Superior temporal gyrus (tissue), 1 donor: ENCODE data around the gene BCL2L2.
A peak's percentile ranks its signal among the peaks of the same experiment; 100 is the strongest.
"Not testable (repeated sequence)": the region's sequence is repeated elsewhere in the genome, so short reads cannot be mapped to it uniquely, and the experiment has no call there.

Experiments
- DNase-seq: peaks from one replicate; pipeline ENCODE4 v3.0.0-alpha.2; 2016; ENCODE audit errors: extremely low spot score

The BCL2L2 gene

DNA sequence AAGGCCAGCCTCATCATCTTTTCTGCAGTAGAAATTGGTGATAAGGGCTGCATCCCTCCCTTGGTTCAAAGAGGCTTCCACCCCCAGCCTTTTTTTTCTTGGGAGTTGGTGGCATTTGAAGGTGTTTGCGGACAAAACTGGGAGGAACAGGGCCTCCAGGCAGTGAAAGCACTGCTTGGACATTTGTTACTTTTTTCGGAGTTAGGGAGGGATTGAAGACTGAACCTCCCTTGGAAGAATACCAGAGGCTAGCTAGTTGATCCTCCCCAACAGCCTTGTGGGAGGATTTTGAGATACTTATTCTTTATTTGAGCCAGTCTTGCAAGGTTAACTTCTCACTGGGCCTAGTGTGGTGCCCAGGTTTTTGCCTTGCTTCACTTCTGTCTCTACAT, 17.8 kb downstream of the BCL2L2 start:
- DNase-seq, result no peak

DNA sequence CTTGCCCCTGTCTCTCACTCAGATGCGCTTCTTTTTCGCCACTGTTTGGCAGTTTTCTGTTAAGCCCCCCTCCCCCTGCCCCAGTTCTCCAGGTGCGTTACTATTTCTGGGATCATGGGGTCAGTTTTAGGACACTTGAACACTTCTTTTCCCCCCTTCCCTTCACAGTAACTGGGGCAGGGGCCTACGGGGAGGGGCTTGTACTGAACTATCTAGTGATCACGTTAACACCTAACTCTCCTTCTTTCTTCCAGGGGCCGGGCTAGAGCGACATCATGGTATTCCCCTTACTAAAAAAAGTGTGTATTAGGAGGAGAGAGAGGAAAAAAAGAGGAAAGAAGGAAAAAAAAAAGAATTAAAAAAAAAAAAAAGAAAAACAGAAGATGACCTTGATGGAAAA, 18.4 kb downstream of the BCL2L2 start:
- DNase-seq, result no peak

DNA sequence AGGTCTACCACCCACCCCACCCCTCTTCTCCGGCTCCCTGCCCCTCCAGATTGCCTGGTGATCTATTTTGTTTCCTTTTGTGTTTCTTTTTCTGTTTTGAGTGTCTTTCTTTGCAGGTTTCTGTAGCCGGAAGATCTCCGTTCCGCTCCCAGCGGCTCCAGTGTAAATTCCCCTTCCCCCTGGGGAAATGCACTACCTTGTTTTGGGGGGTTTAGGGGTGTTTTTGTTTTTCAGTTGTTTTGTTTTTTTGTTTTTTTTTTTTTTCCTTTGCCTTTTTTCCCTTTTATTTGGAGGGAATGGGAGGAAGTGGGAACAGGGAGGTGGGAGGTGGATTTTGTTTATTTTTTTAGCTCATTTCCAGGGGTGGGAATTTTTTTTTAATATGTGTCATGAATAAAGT, 19.1 kb downstream of the BCL2L2 start:
- not testable (repeated sequence) for DNase-seq

DNA sequence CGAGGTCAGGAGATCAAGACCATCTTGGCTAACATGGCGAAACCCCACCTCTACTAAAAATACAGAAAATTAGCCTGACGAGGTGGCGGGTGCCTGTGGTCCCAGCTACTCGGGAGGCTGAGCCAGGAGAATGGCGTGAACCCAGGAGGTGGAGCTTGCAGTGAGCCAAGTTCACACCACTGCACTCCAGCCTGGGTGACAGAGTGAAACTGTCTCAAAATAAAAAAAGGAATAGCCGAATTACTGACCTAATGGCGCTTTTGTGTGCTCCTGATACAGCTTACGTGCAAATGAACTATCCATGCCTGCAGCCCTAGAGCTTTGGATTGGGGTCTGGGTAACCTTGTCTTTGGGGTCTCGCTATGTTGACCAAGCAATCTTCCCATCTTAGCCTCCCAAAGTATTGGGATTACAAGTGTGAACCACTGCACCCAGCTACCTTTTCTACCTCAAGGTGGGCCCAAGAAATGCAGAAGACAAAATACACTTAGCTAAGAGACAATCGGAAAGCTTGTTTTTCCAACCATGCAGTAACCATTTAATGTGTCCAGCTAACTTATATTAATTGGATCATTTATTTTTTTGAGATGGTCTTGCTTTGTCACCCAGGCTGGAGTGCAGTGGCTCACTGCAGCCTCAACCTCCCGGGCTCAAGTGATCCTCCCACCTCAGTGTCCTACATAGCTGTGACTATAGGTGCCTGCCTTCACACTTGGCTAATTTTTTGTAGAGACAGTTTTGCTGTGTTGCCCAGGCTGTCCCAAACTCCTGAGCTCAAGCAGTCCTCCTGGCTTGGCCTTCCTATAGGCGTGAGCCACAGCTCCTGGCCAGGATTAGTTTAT, 20.1 kb downstream of the BCL2L2 start:
- no peak for DNase-seq

DNA sequence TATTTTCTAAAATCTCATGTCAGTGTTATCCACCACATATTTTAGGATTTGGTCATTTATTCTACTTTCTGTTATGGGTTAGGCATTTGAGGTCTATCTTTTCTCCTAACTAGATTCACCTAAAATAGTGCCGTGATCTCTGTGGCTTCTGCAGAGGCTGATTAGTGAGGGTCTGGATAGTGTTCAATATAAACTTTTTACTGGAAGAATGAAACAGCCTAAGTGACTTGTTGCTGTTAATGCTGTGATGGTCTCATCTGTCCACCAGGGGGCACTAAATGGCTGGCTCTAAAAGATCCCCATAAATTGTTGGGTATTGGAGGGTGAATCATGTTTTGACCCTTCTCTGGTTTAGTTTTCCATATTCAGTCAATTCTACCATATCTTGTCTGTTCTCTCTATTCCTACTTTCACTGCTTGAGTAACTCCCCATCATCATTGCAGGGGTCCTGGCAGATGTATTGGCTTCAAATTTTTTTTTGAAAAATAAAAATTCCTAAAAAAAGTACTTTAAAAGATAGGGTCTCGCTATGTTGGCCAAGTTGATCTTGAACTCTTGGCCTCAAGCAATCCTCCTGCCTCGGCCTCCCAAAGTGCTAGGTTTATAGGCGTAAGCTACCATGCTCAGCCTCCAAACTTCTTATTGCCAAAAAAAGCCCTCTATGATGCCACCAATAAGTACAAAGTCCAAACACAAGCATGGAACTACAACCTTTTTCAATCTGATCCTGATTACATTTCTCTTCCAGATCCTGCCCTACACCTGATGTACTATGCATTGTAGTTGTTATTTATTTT, 21.5 kb downstream of the BCL2L2 start:
- peak; percentile 96 for DNase-seq

DNA sequence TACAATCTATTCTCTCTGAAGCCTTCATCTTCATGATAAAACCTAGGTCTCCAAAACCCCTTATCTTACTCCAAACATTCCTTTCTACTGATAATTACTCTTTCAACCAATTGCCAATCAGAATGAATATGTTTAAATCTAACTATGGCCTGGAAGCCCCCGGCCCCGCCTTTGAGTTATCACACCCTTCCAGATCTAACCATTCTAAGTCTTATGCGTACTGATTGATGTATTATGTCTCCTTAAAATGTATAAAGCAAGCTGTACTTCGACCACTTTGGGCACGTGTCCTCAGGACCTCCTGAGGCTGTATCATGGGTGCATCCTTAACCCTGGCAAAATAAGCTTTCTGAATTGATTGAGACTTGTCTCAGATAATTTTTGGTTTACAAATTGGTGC, 29.0 kb downstream of the BCL2L2 start:
- DNase-seq, result no peak

DNA sequence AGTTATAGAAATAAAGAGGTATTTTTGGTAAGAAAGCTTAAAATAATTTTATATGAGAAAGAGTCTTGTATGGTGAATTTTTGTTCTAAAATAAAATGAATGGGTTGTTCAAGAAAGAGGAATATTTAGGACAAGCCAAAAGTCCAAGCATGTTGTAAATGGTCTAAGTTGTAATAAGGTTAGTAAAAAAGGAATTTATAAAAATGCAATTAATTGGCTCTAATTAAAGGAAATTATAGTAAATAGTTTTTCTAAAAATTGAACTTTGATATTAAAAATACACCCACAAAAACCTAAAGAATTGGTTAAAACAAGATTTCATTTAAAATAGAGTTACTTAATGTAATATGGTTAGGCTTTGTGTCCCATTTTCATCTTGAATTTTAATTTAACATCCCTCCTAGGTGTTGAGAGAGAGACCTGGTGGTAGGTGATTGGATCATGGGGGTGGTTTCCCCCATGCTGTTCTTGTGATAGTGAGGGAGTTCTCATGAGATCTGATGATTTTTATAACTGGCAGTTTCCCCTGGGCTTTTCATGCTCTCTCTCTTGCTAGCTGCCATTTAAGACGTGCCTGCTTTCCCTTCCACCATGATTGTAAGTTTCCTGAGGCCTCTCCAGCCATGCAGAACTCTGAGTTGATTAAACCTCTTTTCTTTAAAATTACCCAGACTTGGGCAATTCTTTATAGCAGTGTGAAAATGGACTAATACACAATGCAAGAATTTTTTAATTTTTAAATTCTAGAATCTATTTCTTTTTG, 33.1 kb downstream of the BCL2L2 start:
- DNase-seq, result no peak

DNA sequence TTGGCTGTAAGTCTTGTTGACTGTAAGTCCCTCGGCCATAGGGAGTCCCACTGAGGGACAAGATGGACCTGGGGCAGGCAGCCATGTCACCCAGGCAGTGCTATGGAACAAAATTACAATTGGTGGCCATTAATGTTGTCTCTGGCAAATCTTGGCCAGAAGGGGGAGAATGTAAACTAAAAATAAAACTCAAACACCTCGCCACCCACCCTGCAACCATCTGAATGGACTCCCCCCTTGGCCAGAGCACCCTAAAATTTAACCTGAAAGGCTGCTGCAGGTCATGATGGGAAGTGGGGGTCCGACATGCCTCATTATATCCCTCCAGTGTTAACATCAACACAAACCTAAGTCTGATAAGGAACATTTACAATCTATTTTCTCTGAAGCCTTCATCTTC, 37.8 kb downstream of the BCL2L2 start:
- DNase-seq, result no peak

DNA sequence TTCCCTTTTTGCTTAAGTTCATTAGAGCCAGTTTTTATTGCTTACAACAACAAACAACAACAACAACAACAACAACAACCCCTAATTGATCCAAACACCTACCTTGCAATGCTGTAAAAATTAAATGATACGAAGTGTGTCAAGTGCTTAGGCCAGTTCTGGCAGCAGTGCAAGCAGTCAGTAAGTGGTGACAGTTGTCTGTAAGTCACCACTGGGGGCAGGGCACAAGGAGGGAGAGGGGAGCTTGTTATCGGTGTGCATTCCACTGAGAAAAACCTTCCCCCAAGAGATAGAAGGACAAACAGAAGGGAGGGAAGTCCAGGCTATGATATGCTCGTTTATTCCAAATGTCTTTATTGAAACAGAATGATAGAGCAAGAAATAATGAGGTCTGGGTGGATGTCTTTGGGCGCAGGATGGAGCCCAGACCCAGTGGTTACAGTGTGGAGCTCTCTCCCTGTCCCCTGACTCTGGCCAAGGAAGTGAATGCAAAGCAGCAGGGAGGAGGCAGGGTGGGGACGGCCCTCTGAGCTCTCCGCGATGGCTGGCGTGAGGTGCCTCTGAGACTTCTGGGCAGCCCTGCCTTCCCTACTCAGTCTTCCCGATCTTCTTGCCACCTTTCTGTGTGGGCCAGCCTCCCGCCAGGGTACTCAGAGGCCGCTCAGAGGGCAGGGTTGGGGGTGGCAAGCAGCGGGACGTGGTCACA, 39.5 kb downstream of the BCL2L2 start:
- no peak for DNase-seq

DNA sequence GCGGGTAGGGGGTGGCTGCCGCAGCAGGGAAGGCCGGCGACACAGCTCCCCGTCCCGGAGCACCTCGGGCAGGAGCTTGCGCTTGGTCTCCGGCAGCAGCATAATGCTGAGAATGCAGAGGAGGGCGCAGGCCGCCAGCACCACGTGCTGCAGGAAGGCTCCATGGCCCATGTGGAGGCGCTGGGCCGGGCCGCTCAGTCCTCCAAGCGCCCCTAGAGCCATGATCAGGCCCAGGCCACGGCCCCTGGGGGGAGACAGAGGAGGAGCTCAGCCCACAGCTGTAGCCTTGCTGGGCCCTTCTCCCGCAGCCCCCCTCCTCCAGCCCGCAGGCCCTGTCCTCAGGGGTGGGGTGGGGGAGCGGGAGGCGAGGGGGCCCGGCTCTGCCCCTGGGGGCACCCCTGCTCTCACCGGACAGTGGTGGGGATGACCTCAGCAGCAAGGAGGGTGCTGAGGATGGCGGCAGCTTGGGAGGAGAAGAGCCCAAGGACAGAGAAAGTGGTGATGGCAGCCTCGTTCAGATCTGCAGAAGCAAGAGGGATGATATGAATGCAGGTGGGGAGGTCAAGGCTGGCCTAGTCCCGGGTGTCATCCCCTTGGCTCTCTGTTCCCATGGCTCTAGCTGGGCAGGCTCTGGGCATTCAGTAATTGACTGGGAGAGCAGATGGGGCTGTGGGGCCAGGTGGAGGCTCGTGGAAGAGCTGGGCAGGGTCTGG, 40.2 kb downstream of the BCL2L2 start:
- no peak for DNase-seq

DNA sequence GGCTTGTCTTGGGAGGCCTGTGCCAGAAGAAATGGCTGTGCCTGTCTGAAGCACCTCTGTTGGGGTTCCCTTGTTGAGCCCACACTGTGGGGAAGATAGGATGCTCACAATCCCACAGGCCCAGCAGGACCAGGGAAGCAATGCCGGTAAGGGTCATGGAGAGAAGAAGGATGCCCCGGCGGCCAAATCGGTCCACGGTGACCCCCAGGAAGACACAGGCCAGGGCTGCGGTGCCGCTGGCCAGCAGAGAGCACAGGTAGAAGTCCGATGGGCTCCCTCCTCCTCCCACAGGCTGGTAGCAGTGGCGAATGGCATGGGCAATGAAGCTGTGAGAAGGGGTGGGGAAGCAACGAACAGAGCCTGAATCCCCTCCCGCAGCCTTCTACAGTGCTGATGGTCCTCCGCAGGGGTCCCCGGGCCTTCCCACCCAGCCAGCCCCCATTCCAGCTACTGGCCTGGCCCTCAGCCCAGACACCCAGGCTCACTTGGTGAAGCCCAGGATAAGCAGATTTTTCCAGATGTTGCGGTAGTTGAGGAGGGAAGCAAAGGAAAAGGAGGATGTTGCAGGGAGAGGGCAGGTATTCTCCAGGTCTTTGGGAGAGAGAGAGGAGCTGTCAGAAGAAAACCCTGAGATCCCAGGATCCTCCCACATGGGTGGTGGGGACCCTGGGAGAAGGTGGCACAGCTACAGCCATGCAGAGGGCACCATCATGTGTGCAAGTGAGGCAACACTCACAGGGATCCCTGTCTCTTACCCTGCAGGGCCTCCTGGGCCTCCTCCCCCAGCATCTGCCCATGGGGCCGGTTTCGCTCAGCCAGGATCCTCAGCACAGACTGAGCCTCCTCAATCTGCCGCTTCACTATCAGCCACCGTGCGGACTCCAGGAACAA, 41.0 kb downstream of the BCL2L2 start:
- no peak for DNase-seq

DNA sequence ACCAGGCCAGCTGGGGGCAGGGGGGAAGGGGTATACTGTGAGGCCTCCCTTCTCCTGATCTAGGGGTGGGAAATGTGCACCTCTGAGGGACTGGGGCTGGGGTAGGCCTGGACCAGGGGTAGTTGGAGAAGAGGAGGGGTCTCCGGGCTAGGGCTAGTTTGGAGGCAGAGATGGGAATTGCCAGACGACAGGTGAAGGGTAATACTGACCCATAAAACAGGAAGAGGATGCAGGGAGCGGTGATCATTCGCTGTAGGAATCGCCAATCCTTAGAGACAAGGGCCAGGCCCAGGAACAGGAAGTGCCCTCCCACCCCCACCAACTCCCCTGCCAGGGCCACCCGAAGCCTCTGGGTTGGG, 41.6 kb downstream of the BCL2L2 start:
- DNase-seq, result no peak

DNA sequence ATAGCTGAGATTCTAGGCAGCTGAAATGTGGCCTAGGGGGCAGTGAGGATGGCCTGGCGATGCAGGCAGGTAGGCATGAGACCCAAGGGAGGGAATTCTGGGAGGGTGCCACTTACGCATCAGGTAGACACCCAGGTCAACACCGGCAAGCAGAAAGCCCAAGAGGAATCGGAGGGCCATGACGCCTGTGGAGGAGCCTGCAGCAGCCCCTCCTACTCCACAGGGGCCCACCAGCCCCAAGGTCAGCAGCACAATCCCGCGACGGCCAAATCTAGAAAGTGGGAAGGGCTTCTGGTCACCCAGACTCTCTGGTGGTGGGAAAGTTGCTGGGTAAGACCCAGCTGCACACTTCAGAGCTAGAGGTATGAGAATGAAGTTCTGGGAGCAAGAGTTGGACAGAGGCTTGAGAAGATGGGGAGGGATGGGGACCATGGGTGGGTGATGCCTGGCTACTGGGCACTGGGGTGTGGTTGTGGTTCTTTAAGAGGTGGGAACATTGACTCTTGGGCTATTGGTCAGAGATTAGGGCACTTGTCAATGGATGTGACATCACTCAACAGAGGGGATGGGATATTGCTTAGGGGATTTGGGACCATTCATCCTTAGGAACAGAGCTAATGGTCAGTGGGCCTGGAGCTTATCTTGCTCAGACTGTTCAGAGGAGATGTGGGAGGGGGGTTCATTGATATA, 42.7 kb downstream of the BCL2L2 start:
- DNase-seq, result no peak

DNA sequence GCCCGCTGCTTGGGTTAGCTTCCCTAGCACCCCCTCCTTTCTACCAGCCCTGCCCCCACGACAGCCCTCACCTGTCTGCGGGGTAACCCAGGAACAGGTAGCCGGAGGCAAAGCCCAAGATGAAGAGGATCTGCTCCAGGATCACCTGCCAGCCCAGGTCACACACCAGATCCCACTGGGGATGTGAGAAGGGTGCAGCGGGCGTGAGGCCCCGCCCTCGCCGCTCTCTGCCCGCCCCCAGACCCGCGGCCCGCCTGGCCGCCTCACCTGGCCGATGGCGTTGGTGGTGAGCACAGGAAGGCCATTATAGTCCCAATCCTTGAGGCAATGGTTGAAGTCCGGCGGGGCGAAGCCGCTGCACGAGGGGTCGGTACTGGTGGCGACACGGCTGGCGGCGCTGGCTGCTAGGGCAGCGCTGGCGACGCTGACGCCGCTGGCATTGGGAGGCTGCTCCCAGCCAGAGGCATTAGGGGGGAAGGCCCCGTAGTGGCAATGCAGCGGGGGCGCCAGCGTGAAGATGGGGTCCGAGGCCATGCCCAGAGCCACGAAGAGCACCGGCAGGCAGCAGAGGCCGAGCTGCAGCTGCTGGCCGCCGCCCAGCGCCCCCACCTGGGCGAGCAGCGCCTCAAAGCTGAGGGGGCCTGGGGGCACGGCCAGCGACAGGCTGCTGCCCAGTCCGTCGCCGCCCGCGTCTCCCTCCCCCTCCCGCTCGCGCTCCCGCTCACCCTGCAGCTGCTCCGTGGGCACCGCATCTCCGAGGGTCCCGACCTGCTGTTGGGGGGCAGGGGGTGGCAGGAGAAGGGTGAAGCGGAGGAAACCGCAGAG, 45.3 kb downstream of the BCL2L2 start:
- DNase-seq, result no peak

DNA sequence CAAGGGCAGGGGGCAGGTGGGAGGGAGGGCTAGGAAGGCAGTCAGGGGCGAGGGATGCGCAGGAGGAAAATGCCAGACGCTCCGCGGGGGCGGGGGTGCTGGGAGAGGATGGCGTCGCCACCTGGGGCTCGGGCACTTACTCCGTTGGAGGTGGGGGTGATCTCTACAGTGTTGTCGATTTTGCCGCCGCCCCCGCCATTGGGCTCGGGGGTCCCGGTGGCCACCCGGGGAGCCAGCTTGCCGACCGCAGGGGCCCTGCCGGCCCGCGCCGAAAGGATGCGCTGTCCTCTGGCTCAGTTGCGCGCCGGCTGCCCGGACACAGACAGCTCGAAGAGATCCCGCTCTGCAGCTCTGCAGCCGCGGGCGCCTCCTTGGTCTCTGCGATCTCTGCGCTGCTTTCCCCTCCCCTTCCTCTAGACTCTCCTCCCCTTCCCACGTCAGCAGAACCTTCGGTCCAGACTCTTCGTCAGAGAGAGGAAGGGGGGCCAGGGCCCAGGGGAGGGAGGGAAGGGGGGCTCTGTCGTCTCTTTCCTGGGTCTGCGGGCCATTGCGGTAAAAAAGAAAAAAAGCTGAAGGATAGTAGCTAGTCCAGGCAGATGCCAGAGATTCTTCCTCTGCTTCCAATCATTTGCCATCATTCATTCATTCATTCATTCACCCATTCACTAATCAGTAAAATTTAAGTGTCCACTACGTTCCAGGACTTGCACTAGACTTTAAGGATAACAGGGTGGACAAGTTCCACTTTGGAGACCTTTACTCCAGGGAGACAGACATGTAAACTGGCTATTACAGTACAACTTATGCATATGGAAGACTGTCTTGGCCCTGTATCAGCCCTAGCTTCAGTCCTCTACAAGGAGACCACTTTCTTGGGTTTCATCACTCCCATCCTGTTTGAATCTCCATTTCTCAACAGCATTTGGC, 46.1 kb downstream of the BCL2L2 start, which contains the start of gene SLC22A17:
SLC22A17 (minus strand) TSS at position 382 of the 927 bp plus-strand sequence.
- DNase-seq, result peak; percentile 96

DNA sequence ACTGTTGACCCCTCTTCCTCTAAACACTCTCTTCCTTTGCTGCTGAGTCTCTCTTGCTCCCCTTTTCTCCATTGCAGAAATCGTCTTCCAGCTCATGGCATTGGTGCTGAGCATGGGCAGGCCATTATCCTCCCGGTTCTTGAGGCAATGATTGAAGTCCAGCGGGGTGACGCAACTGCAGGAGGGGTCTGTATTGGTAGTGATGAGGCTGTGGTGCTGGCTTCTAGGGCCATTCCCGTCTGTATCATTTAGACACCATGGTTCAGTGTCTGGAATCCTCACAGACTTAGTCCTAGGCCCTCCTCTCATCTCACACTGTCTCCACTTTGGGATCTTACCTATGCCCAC, 46.8 kb downstream of the BCL2L2 start:
- DNase-seq, result no peak

DNA sequence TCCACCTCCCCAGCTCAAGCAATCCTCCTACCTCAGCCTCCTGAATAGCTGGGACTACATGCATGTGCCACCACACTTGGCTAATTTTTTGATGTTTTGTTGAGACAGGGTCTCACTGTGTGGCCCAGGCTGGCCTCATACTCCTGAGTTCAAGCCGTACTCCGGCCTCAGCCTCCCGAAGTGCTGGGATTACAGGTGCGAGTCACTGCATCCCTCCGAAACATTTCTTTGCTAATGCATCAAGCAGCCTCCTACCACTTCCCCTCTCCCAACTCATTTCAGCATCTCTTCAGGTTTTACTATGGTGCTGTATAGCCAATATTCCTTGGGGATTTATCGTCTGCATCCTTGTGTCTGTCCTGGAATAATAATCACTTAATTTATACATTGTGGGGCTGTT, 48.4 kb downstream of the BCL2L2 start:
- DNase-seq, result no peak
